NB4 (cell line): Measurements from ENCODE around the gene IL1F10.

Experiments
- CTCF ChIP-seq: IDR thresholded peaks from one replicate; pipeline ENCODE4 v1.5.1; 2012; ENCODE audit warnings: low read depth, low read length
- MAX ChIP-seq: IDR thresholded peaks from 2 replicates; pipeline ENCODE4 v1.6.1; 2011; ENCODE audit warnings: low read depth, low read length
- POLR2A ChIP-seq: IDR thresholded peaks from 2 replicates; pipeline ENCODE4 v1.6.1; 2011; ENCODE audit warnings: mild to moderate bottlenecking; ENCODE audit not compliant: insufficient read length; ENCODE audit errors: extremely low read depth

- no peak for TF ChIP-seq CTCF
- no peak for TF ChIP-seq POLR2A
- TF ChIP-seq MAX: no peak
Observed at GRCh38 chr2:113064898-113065297, 2.9 kb upstream of the IL1F10 start.
